ENCODE measurements around the gene BRD4.

- TF ChIP-seq CTCF (conservative IDR thresholded peaks at IDR 0.05 in 1 of 2, IDR thresholded peaks at IDR 0.05 in 1 of 2; ENCODE audit: low read depth in 1 of 2, low read length in 2 of 2) (no peak), EZH2 (IDR thresholded peaks at IDR 0.05; ENCODE audit: low read length, missing control alignments) (no peak)
These were observed 135.9 kb downstream of the BRD4 start for GRCh38 chr19:15196360-15197005.

Measured in fibroblast of lung (primary cell).